Measurements from ENCODE around the gene RAB40A.

RAB40A gene

GRCh38 chrX:103540145-103540544 is 20.9 kb upstream of the RAB40A start:
- TF ChIP-seq CTCF (IDR thresholded peaks at IDR 0.05) = no peak
- no peak overlapping the region for H3K27ac ChIP-seq
- no peak overlapping the region for H3K4me3 ChIP-seq (ENCODE audit: low read depth in 1 of 2, low read length in 1 of 2)
- no peaks in the 10 kb centered on the region for H3K9me3 ChIP-seq
- H3K27me3 ChIP-seq = no peaks in the 10 kb centered on the region
- H3K36me3 ChIP-seq = no peaks in the 10 kb centered on the region
- H3K4me1 ChIP-seq (ENCODE audit: control insufficient read depth in 1 of 2, insufficient read depth in 1 of 2, low read depth in 1 of 2, low read length in 1 of 2) = no peaks in the 10 kb centered on the region

GRCh38 chrX:103539695-103540094 is 20.4 kb upstream of the RAB40A start:
- Histone ChIP-seq H3K4me3 (ENCODE audit: low read depth in 1 of 2, low read length in 1 of 2) (no peak overlapping the region), H3K9me3 (no peaks in the 10 kb centered on the region), H3K27ac (no peak overlapping the region), H3K36me3 (no peaks in the 10 kb centered on the region), H3K27me3 (no peaks in the 10 kb centered on the region), H3K4me1 (ENCODE audit: control insufficient read depth in 1 of 2, insufficient read depth in 1 of 2, low read depth in 1 of 2, low read length in 1 of 2) (no peaks in the 10 kb centered on the region)
- no peak for TF ChIP-seq CTCF (IDR thresholded peaks at IDR 0.05)

- H3K4me1 ChIP-seq (ENCODE audit: control insufficient read depth in 1 of 2, insufficient read depth in 1 of 2, low read depth in 1 of 2, low read length in 1 of 2) = peaks cover 0 to 2% of the 10 kb centered on the region in 2 experiments
- no peak for TF ChIP-seq CTCF (IDR thresholded peaks at IDR 0.05)
- H3K4me3 ChIP-seq (ENCODE audit: low read depth in 1 of 2, low read length in 1 of 2) = no peak overlapping the region
- H3K9me3 ChIP-seq = no peaks in the 10 kb centered on the region
- H3K27me3 ChIP-seq = no peaks in the 10 kb centered on the region
- H3K36me3 ChIP-seq = no peaks in the 10 kb centered on the region
- no peak overlapping the region for H3K27ac ChIP-seq
Measured at GRCh38 chrX:103538728-103539127, 19.4 kb upstream of the RAB40A start.

- no peak for TF ChIP-seq CTCF (IDR thresholded peaks at IDR 0.05)
- Histone ChIP-seq H3K9me3 (no peaks in the 10 kb centered on the region), H3K27me3 (no peaks in the 10 kb centered on the region), H3K4me1 (ENCODE audit: control insufficient read depth in 1 of 2, insufficient read depth in 1 of 2, low read depth in 1 of 2, low read length in 1 of 2) (peaks cover 0 to 4% of the 10 kb centered on the region in 2 experiments), H3K27ac (no peak overlapping the region), H3K4me3 (ENCODE audit: low read depth in 1 of 2, low read length in 1 of 2) (no peak overlapping the region), H3K36me3 (no peaks in the 10 kb centered on the region)
Measured at GRCh38 chrX:103537871-103538387, 18.6 kb upstream of the RAB40A start.

DNA sequence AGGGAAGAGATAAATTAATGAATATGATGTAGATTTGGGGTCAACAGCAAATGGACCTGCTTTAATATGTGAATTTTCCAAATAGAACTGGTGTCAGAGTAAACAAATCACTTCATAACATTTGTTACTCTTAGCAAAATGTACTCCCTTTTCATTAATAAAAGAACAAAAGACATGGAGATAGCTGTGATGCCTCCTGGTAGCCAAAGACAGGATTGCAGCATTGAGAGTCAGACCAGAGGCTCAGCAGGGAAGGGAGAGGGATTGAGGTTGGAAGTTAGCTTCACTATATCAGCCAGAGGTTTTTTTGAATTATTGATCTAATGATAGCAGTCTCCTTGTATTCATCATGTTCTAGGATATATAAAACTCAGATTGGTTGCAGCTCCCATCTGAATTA is 17.4 kb upstream of the RAB40A start:
- no peak for TF ChIP-seq CTCF (IDR thresholded peaks at IDR 0.05)
- Histone ChIP-seq H3K27ac (no peak overlapping the region), H3K4me3 (ENCODE audit: low read depth in 1 of 2, low read length in 1 of 2) (no peak overlapping the region), H3K4me1 (ENCODE audit: control insufficient read depth in 1 of 2, insufficient read depth in 1 of 2, low read depth in 1 of 2, low read length in 1 of 2) (peaks cover 0 to 4% of the 10 kb centered on the region in 2 experiments), H3K36me3 (no peaks in the 10 kb centered on the region), H3K9me3 (no peaks in the 10 kb centered on the region), H3K27me3 (no peaks in the 10 kb centered on the region)

DNA sequence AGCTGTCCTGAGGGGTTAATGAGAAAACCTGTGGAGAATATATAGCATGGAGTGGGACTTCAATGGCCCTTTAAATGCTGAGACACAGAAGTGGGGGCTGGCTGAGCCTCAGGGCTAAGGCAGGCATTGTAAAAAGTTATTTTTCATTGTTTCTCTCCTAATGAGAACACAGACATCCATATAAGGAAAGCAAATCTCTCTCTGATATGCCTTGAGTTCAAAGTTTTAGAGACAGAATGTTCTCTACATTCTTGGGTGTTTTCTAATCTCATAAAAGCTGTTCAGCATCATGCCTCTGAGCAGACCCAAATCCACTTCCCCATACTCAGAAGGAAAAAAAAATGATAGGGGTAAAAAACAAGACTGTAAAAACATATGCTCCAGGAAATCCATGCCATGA is 16.8 kb upstream of the RAB40A start:
- H3K4me1 ChIP-seq (ENCODE audit: control insufficient read depth in 1 of 2, insufficient read depth in 1 of 2, low read depth in 1 of 2, low read length in 1 of 2) = peaks cover 0 to 4% of the 10 kb centered on the region in 2 experiments
- H3K27ac ChIP-seq = no peak overlapping the region
- H3K27me3 ChIP-seq = no peaks in the 10 kb centered on the region
- no peaks in the 10 kb centered on the region for H3K36me3 ChIP-seq
- no peak overlapping the region for H3K4me3 ChIP-seq (ENCODE audit: low read depth in 1 of 2, low read length in 1 of 2)
- no peaks in the 10 kb centered on the region for H3K9me3 ChIP-seq
- TF ChIP-seq CTCF (IDR thresholded peaks at IDR 0.05) = no peak
